Thyroid gland (tissue), 4 donors: Measurements from ENCODE around the gene DTNBP1. TPM values are rescaled to one million over a fixed set of nuclear protein-coding genes. Genes with fewer than 3 reads are reported as not detected.

Experiments
- DNase-seq, 2 donors: peaks; one replicate each; pipeline ENCODE4 v3.0.0-alpha.2; 2019
- H3K27ac ChIP-seq, 3 donors: fragments of 200-600 bp; sonication (generic); 1 replicate in 2 of 3; 2 replicates in 1 of 3; pipeline ENCODE4 v1.5.1; 2016 to 2019; ENCODE audit warnings: mild to moderate bottlenecking in 1 of 3, moderate library complexity in 1 of 3
- H3K27me3 ChIP-seq: fragments of 200-600 bp; sonication (generic); one replicate; pipeline ENCODE4 v1.5.1; 2019
- H3K36me3 ChIP-seq, 2 donors: fragments of 200-600 bp; sonication (generic); one replicate each; pipeline ENCODE4 v1.5.1; 2016 to 2019
- H3K4me1 ChIP-seq, 2 donors: fragments of 200-600 bp; sonication (generic); one replicate each; pipeline ENCODE4 v1.5.1; 2017 to 2019
- H3K4me3 ChIP-seq, 3 donors: fragments of 200-600 bp; sonication (generic); replicated peaks in 1 of 3; 1 replicate in 2 of 3; 2 replicates in 1 of 3; pipeline ENCODE4 v1.5.1; 2016; ENCODE audit warnings: mild to moderate bottlenecking in 1 of 3
- H3K9me3 ChIP-seq: fragments of 200-600 bp; sonication (generic); one replicate; pipeline ENCODE4 v1.5.1; 2017
- CTCF ChIP-seq, 6 experiments: fragments of 200-600 bp in 3 of 6; fragments of 450-650 bp in 3 of 6; sonication (generic) in 3 of 6; IDR thresholded peaks; one replicate each; pipeline ENCODE4 v1.5.1; 2016 to 2019; ENCODE audit warnings: antibody characterized with exemption in 6 of 6, mild to moderate bottlenecking in 2 of 6, inconsistent platforms in 1 of 6, moderate library complexity in 1 of 6
- POLR2A ChIP-seq, 2 donors: fragments of 450-650 bp; IDR thresholded peaks; one replicate each; pipeline ENCODE4 v1.6.1; 2017; ENCODE audit warnings: antibody characterized with exemption in 2 of 2, mild to moderate bottlenecking in 2 of 2, moderate library complexity in 1 of 2
- WGBS, 2 donors: methylation state at CpG; one replicate each; pipeline ENCODE4 v1.1.5; 2017; 5-methylcytosine and 5-hydroxymethylcytosine counted together
- intact Hi-C: fragments of 100-400 bp; cut with DNase I; formaldehyde crosslinking; loops from one replicate; pipeline ENCODE4 v1.15.1; 2023
- total RNA-seq, 4 donors: library from RNA; depleted of rRNA; stranded (reverse); fragments of >200 nt; gene quantifications; one replicate each; pipeline ENCODE4 v1.2.3, GENCODE V29; 2016

DTNBP1 gene
- total RNA-seq, 4 donors from 2014 or later: 10.3 to 19.2 (median 12.2) TPM

DNA sequence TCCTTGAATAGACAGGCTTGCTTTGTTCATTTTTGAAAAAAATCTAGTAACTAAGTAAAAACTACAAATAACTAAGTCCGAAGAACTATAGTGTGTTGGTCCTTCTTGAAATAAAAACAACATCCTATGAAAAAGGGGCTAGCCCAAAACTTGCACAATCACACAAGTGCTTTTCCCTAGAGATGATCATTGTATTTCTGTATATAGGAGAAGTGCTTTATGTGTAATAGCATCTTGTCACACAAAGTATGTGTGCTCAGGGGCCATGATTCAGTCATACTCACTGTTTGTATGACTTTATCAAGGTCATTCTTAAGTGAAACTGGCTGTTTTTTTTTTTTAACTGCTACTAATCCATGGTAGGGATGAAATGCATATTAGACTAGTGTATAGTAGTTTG lies 179.8 kb downstream of the DTNBP1 start:
- intact Hi-C loops: no loop called here
- 96% methylated on average over 1 of the region's 1 CpG for WGBS, 2 donors

DNA sequence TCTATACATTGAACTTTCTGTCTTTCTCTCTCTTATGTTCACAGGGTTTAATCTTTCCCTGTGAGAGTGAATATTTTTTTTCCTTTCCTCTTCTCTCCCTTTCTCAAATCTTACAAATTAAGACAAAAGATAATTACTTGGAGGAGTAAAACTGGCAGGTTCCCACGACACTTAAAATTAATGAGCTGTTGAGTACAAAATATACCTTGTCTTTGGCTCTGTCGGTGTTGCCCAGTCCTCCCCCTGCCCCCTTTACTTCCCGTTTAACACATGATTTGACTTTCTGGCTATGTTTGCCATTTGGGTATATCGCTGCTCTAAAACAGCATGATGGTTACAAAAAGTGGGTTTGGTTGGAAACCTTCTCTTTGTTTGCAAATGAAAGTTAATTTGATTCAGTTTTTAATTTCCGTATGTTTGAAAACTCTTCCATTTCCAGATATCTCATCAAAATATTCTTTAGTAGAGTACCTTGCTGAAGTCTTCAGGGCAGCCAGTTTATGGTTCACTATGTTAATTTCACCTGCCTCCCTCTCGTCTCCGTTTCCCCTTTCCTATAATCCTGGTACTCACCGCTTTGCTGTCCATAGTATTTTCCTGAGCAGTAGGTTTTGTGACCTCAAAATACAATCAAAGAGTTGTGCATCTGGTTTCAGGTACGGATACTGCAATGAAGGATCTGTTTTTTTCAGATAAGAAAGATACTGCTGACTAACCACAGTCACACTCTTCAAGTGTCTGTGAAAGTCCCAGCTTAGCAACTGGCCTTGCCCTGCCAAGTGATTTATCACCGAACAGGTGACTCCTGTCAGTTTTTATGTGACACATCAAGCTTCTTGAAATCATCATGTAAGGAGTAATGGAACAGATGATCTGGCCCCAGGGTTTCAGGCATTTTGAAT lies 181.2 kb downstream of the DTNBP1 start:
- no peaks in the 10 kb centered on the region for H3K9me3 ChIP-seq
- no peaks in the 10 kb centered on the region for H3K27me3 ChIP-seq
- H3K4me1 ChIP-seq: peaks cover 19 to 25% of the 10 kb centered on the region in 2 donors
- intact Hi-C loops: no loop called here
- H3K4me3 ChIP-seq: no peak overlapping the region
- H3K36me3 ChIP-seq: no peaks in the 10 kb centered on the region
- WGBS, 2 donors: 82 to 83% methylated on average over 10 of the region's 10 CpGs
- no peak for DNase-seq
- no peak for TF ChIP-seq CTCF (IDR thresholded peaks at IDR 0.05)
- no peak for TF ChIP-seq POLR2A (IDR thresholded peaks at IDR 0.05)
- H3K27ac ChIP-seq: no peak overlapping the region

More for the DNA sequence above, 179.8 kb downstream of the DTNBP1 start:
- Histone ChIP-seq H3K9me3 (no peaks in the 10 kb centered on the region), H3K27ac (no peak overlapping the region), H3K4me3 (no peak overlapping the region), H3K27me3 (no peaks in the 10 kb centered on the region), H3K4me1 (peaks cover 13 to 19% of the 10 kb centered on the region in 2 donors), H3K36me3 (peaks cover 0 to 3% of the 10 kb centered on the region in 2 donors)
- no peak for DNase-seq
- no peak for TF ChIP-seq POLR2A (IDR thresholded peaks at IDR 0.05)
- no peak for TF ChIP-seq CTCF (IDR thresholded peaks at IDR 0.05)

- intact Hi-C loops: no loop called here
- Histone ChIP-seq H3K4me3 (no peak overlapping the region), H3K4me1 (peaks cover 17 to 26% of the 10 kb centered on the region in 2 donors), H3K27ac (no peak overlapping the region), H3K36me3 (no peaks in the 10 kb centered on the region), H3K27me3 (no peaks in the 10 kb centered on the region), H3K9me3 (no peaks in the 10 kb centered on the region)
- DNase-seq: no peak
- TF ChIP-seq CTCF (IDR thresholded peaks at IDR 0.05) (no peak), POLR2A (IDR thresholded peaks at IDR 0.05) (no peak)
- WGBS, 2 donors: 82 to 93% methylated on average over 7 of the region's 7 CpGs
Measured at GRCh38 chr6:15480525-15480924, 182.3 kb downstream of the DTNBP1 start.

GRCh38 chr6:15479761-15480160 lies 183.1 kb downstream of the DTNBP1 start:
- Histone ChIP-seq H3K9me3 (no peaks in the 10 kb centered on the region), H3K27me3 (no peaks in the 10 kb centered on the region), H3K27ac (no peak overlapping the region), H3K4me1 (peaks cover 11 to 31% of the 10 kb centered on the region in 2 donors), H3K36me3 (no peaks in the 10 kb centered on the region), H3K4me3 (no peak overlapping the region)
- no peak for DNase-seq
- 54 to 58% methylated on average over 5 of the region's 5 CpGs for WGBS, 2 donors
- TF ChIP-seq CTCF (IDR thresholded peaks at IDR 0.05): no peak
- no peak for TF ChIP-seq POLR2A (IDR thresholded peaks at IDR 0.05)
- intact Hi-C loops: no loop called here

DNA sequence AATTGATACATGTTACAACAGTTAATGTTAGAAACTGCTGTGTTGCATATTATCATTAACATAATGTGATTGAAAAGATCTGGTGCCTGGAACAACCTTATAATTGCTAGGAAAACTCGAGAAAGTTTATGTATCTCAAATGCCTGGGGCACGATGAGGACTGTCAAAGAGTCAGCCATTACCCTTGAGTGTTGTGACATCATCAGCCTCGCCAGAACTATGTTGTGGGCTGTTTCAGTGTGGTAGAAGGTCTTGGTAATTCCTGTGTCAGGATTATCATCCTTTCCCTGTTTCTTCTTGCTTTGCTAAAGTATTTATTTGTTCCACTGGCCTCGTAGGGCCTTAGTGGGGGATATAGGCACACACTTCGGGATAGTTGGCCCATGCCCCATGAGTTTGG lies 185.1 kb downstream of the DTNBP1 start:
- Histone ChIP-seq H3K36me3 (no peaks in the 10 kb centered on the region), H3K4me3 (no peak overlapping the region), H3K9me3 (no peaks in the 10 kb centered on the region), H3K27me3 (no peaks in the 10 kb centered on the region), H3K27ac (no peak overlapping the region), H3K4me1 (peaks cover 11 to 34% of the 10 kb centered on the region in 2 donors)
- intact Hi-C loops: no loop called here
- 56 to 76% methylated on average over 5 of the region's 5 CpGs for WGBS, 2 donors
- DNase-seq: no peak
- TF ChIP-seq POLR2A (IDR thresholded peaks at IDR 0.05) (no peak), CTCF (IDR thresholded peaks at IDR 0.05) (no peak)
